Measurements from ENCODE around the gene LRP2. TPM values are rescaled to one million over a fixed set of nuclear protein-coding genes. Genes with fewer than 3 reads are reported as not detected.

LRP2 gene
- total RNA-seq, 1 donor from 2014 or later = 54.2 TPM

DNA sequence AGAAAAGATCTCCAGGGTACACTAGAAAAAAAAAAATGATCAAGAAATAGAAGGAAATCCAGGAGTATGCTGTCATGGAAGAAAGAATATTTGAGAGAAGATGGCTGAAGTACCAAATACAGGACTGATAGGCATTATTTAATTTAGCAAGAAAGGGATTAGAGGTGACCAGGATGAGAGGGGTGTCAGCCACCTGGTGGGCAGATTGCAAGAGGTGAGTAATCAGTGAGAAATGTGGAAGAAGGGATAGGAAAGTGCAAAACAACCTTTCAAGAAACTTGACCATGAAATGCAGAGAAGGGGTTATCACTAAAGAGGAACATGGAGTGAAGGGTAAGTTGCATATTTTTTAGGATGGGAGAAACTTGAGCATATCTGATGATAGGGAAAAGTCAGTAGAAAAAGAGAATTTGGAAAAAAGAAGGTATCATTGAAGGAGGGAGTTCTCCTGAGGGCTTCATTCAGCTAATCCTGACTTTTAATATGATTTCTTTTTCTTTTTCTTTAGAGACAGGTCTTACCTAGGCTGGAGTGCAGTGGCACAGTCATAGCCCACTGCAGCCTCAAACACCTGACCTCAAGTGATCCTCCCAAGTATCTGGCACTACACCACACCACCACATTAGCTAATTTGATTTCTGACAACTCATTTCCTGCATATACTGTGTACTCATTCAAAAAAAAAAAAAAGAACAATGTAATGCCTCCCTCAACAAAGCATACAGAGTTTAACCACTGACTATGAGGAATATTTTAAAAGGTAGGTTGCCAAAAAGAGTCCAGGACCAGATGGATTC lies 101.3 kb downstream of the LRP2 start:
- Mint-ChIP-seq H3K4me3 (no peak overlapping the region), H3K27ac (peak overlapping the region; percentile 2), H3K36me3 (peaks cover 10% of the 10 kb centered on the region), H3K9me3 (no peaks in the 10 kb centered on the region), H3K27me3 (ENCODE audit: low read depth) (no peaks in the 10 kb centered on the region), H3K4me1 (peaks cover 20% of the 10 kb centered on the region)
- DNase-seq (ENCODE audit: low spot score in 2 of 2, unreplicated experiment in 2 of 2) = no peak
- TF ChIP-seq CTCF (IDR thresholded peaks at IDR 0.05; ENCODE audit: unreplicated experiment) = no peak

GRCh38 chr2:169260246-169260645 lies 102.1 kb downstream of the LRP2 start:
- H3K36me3 Mint-ChIP-seq = peaks cover 10% of the 10 kb centered on the region

GRCh38 chr2:169259402-169259801 lies 102.9 kb downstream of the LRP2 start:
- H3K4me1 Mint-ChIP-seq = peaks cover 30% of the 10 kb centered on the region
- peaks cover 10% of the 10 kb centered on the region for H3K36me3 Mint-ChIP-seq
- H3K27me3 Mint-ChIP-seq (ENCODE audit: low read depth) = no peaks in the 10 kb centered on the region
- no peak for DNase-seq (ENCODE audit: low spot score in 2 of 2, unreplicated experiment in 2 of 2)
- H3K9me3 Mint-ChIP-seq = no peaks in the 10 kb centered on the region
- peak overlapping the region; percentile 90 for H3K27ac Mint-ChIP-seq
- no peak overlapping the region for H3K4me3 Mint-ChIP-seq
- no peak for TF ChIP-seq CTCF (IDR thresholded peaks at IDR 0.05; ENCODE audit: unreplicated experiment)

More at GRCh38 chr2:169260246-169260645, 102.1 kb downstream of the LRP2 start:
- TF ChIP-seq CTCF (IDR thresholded peaks at IDR 0.05; ENCODE audit: unreplicated experiment) = no peak
- Mint-ChIP-seq H3K27me3 (ENCODE audit: low read depth) (no peaks in the 10 kb centered on the region), H3K9me3 (no peaks in the 10 kb centered on the region), H3K4me3 (no peak overlapping the region), H3K27ac (peak overlapping the region; percentile 90), H3K4me1 (peaks cover 23% of the 10 kb centered on the region)
- no peak for DNase-seq (ENCODE audit: low spot score in 2 of 2, unreplicated experiment in 2 of 2)

DNA sequence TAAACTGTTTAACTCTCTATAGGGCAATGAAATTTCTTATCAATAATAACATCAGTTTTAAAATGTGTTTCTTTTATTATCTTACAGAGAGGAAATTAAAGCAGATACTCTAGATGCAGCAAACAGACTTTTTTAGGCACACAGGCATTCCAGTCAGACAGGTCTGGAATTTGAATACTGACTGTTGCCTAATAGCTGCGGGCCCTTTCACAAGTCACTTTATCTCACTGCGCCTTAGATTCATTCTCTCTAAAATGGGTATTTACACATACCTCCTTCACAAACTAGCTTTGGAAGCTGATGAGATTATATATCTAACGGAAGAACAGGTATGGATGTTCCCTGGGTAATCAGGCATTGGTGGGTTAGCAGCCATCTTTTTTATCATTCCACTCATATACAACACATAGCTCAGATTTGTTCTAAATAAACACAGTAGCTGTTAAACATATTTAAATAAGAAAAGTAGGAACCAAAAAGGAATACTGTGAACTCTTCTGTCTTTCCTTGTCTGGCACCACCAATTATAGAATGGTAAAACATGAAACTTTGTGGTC lies 104.2 kb downstream of the LRP2 start:
- Mint-ChIP-seq H3K9me3 (no peaks in the 10 kb centered on the region), H3K36me3 (peaks cover 9% of the 10 kb centered on the region), H3K4me3 (no peak overlapping the region), H3K27me3 (ENCODE audit: low read depth) (no peaks in the 10 kb centered on the region), H3K27ac (peak overlapping the region; percentile 61), H3K4me1 (peaks cover 30% of the 10 kb centered on the region)
- TF ChIP-seq CTCF (IDR thresholded peaks at IDR 0.05; ENCODE audit: unreplicated experiment) = no peak
- no peak for DNase-seq (ENCODE audit: low spot score in 2 of 2, unreplicated experiment in 2 of 2)

GRCh38 chr2:169254774-169255173 lies 107.6 kb downstream of the LRP2 start:
- Mint-ChIP-seq H3K9me3 (no peaks in the 10 kb centered on the region), H3K4me1 (peaks cover 30% of the 10 kb centered on the region), H3K36me3 (no peaks in the 10 kb centered on the region), H3K27ac (peak overlapping the region; percentile 88), H3K4me3 (no peak overlapping the region), H3K27me3 (ENCODE audit: low read depth) (no peaks in the 10 kb centered on the region)
- no peak for TF ChIP-seq CTCF (IDR thresholded peaks at IDR 0.05; ENCODE audit: unreplicated experiment)
- no peak for DNase-seq (ENCODE audit: low spot score in 2 of 2, unreplicated experiment in 2 of 2)

Measured in mesothelial cell of epicardium (in vitro differentiated cells).